Fibroblast of the aortic adventitia (primary cell): Measurements from ENCODE around the gene SUSD4. TPM values are rescaled to one million over a fixed set of nuclear protein-coding genes. Genes with fewer than 3 reads are reported as not detected.

Experiments
- DNase-seq: peaks from one replicate; pipeline ENCODE4 v3.0.0-alpha.2; 2010; ENCODE audit warnings: low read depth
- H3K4me3 ChIP-seq: 2 replicates; pipeline ENCODE4 v1.5.1; 2011; ENCODE audit warnings: low read depth, mild to moderate bottlenecking, control low read depth, low read length, moderate library complexity
- CTCF ChIP-seq: IDR thresholded peaks from 2 replicates; pipeline ENCODE4 v1.5.1; 2011; ENCODE audit warnings: mild to moderate bottlenecking, low read length, control low read depth, inconsistent platforms; ENCODE audit not compliant: insufficient read depth
- total RNA-seq: library from RNA; depleted of rRNA; stranded (reverse); fragments of >200 nt; gene quantifications from 2 replicates; pipeline ENCODE4 v1.2.3, GENCODE V29; 2012; ENCODE audit warnings: low replicate concordance

The SUSD4 gene
- total RNA-seq, 1 donor = 0.18 TPM

- DNase-seq = no peak
- TF ChIP-seq CTCF = no peak
- H3K4me3 ChIP-seq = no peak overlapping the region
Measured at GRCh38 chr1:223307544-223307943, 56.4 kb downstream of the SUSD4 start.

- TF ChIP-seq CTCF = no peak
- H3K4me3 ChIP-seq = no peak overlapping the region
- no peak for DNase-seq
Measured at GRCh38 chr1:223304931-223305330, 59.0 kb downstream of the SUSD4 start.

- TF ChIP-seq CTCF = no peak
Measured at GRCh38 chr1:223301371-223301770, 62.6 kb downstream of the SUSD4 start.

GRCh38 chr1:223299553-223299952 is 64.4 kb downstream of the SUSD4 start:
- no peak for DNase-seq
- H3K4me3 ChIP-seq = no peak overlapping the region
- TF ChIP-seq CTCF = no peak

More at GRCh38 chr1:223301371-223301770, 62.6 kb downstream of the SUSD4 start:
- H3K4me3 ChIP-seq = no peak overlapping the region
- no peak for DNase-seq

GRCh38 chr1:223298701-223299100 is 65.3 kb downstream of the SUSD4 start:
- DNase-seq = no peak

GRCh38 chr1:223297800-223298199 is 66.2 kb downstream of the SUSD4 start:
- DNase-seq = no peak
- TF ChIP-seq CTCF = no peak
- no peak overlapping the region for H3K4me3 ChIP-seq

More at GRCh38 chr1:223298701-223299100, 65.3 kb downstream of the SUSD4 start:
- no peak overlapping the region for H3K4me3 ChIP-seq
- no peak for TF ChIP-seq CTCF

- no peak for TF ChIP-seq CTCF
- no peak for DNase-seq
- no peak overlapping the region for H3K4me3 ChIP-seq
Measured at GRCh38 chr1:223291796-223292195, 72.2 kb downstream of the SUSD4 start.
